Measurements from ENCODE around the gene MYCN. TPM values are rescaled to one million over a fixed set of nuclear protein-coding genes. Genes with fewer than 3 reads are reported as not detected.

Gene MYCN
- total and polyA plus RNA-seq, 2 of the 13 experiments (the other 11 are each of a cell fraction or from before 2014, with no cell fraction given) = not detected

DNA sequence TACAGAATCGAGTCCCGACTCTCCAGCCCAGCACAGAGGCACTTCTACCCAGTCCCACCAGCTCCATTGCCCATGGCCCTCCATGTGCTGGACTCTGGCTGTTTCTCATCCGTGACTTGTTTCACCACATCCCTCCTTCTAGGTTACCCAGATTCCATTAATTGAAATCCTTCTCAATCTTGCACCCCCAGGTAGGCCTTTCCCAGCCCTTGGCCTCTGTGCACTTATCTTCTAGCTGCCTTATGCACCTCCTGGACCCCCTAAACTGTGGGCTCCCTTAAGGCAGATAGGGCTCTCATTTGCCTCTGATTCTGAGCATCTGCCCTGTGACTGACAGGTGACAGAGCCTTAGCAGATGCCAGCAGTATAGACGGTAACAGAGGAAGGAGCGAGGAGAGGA is 9.2 kb downstream of the MYCN start:
- H3K4me2 ChIP-seq (ENCODE audit: low read depth, low read length) = no peak overlapping the region

DNA sequence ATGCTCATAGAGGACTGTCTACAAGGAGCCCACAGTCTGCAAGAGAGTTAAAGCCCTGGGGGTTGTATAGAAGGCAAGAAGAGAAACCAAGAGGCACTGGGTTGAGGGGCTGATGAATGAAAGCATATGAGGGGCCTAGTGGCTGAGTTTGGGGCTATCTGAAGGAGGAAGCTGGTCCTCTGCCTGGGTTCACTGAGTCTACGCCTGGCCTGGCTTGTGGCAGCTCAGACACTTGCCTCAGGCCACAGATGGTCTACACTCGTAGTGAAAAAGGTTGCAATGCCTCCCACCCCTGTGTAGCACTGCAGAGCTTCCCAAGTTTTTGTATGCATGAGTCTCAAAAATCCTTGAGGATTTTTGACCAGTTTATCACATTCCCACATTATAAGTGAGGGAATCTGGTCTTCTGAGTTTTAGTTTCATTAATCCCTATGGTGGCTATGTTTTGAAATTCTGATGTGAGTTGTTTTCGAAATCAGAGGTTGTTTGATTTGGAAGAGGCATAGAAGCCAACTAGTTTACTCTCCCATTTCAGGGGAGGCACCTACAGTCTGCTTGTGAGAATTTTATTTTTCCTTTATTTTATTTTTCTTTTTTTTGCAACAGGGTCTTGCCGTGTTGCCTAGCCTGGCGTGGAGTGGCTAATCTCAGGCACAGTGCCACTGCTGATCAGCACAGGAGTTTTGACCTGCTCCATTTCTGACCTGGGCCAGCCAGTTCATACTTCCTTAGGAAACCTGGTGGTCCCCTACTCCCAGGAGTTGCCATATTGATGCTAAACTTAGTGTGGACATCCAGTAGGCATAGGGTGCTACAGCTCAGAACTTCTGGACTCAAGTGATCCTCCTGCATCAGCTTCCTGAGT is 10.0 kb downstream of the MYCN start:
- no peak overlapping the region for H3K27ac ChIP-seq (ENCODE audit: extremely low read length, insufficient read depth, low read length)
- no TSS peak for BruUV-seq (replicated peaks)
- in situ Hi-C loops (cut with HindIII; ENCODE audit: extremely low pct_ligation_motif_present, low pct_unique_long_range_greater_than_20kb) = no loop called here
- DNase-seq (ENCODE audit: low spot score) (no peak), ATAC-seq (no peak), FAIRE-seq (no peak)
- no peaks in the 10 kb centered on the region for H3K79me2 ChIP-seq (ENCODE audit: insufficient read depth, low read length)
- no peaks in the 10 kb centered on the region for H3K9me3 ChIP-seq (ENCODE audit: low read length)
- no peaks in the 10 kb centered on the region for H3K36me3 ChIP-seq (replicated peaks in 1 of 2; ENCODE audit: control insufficient read depth in 1 of 2, insufficient read depth in 2 of 2, low read length in 2 of 2)
- no peak overlapping the region for H3K4me2 ChIP-seq (ENCODE audit: low read depth, low read length)
- no peaks in the 10 kb centered on the region for H4K20me1 ChIP-seq (ENCODE audit: insufficient read depth, low read length)
- no peak overlapping the region for H2AFZ ChIP-seq (ENCODE audit: low read length)
- TF ChIP-seq, protein P1, sequence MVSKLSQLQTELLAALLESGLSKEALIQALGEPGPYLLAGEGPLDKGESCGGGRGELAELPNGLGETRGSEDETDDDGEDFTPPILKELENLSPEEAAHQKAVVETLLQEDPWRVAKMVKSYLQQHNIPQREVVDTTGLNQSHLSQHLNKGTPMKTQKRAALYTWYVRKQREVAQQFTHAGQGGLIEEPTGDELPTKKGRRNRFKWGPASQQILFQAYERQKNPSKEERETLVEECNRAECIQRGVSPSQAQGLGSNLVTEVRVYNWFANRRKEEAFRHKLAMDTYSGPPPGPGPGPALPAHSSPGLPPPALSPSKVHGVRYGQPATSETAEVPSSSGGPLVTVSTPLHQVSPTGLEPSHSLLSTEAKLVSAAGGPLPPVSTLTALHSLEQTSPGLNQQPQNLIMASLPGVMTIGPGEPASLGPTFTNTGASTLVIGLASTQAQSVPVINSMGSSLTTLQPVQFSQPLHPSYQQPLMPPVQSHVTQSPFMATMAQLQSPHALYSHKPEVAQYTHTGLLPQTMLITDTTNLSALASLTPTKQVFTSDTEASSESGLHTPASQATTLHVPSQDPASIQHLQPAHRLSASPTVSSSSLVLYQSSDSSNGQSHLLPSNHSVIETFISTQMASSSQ (IDR thresholded peaks at IDR 0.05; ENCODE audit: low read depth) = no peak
- TF ChIP-seq, protein P1 (CRISPR knock-in tag; IDR thresholded peaks at IDR 0.05; ENCODE audit: borderline replicate concordance) = no peak
- no peak for TF ChIP-seq ZFYVE20 (CRISPR knock-in tag; IDR thresholded peaks at IDR 0.05; ENCODE audit: borderline replicate concordance, low read depth)
- TF ChIP-seq, protein P2, sequence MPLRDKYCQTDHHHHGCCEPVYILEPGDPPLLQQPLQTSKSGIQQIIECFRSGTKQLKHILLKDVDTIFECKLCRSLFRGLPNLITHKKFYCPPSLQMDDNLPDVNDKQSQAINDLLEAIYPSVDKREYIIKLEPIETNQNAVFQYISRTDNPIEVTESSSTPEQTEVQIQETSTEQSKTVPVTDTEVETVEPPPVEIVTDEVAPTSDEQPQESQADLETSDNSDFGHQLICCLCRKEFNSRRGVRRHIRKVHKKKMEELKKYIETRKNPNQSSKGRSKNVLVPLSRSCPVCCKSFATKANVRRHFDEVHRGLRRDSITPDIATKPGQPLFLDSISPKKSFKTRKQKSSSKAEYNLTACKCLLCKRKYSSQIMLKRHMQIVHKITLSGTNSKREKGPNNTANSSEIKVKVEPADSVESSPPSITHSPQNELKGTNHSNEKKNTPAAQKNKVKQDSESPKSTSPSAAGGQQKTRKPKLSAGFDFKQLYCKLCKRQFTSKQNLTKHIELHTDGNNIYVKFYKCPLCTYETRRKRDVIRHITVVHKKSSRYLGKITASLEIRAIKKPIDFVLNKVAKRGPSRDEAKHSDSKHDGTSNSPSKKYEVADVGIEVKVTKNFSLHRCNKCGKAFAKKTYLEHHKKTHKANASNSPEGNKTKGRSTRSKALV (CRISPR knock-in tag; IDR thresholded peaks at IDR 0.05) = no peak
- no peak overlapping the region for H3K9ac ChIP-seq (ENCODE audit: insufficient read depth, low read depth, low read length)
- peaks cover 0 to 16% of the 10 kb centered on the region in 2 experiments; a peak in 2 of 5 replicates for H3K27me3 ChIP-seq (ENCODE audit: control insufficient read depth in 1 of 2, insufficient read depth in 2 of 2, low read length in 2 of 2)
- intact Hi-C loops (cut with micrococcal nuclease; ENCODE audit: unreplicated experiment) = no loop called here
- H3K4me1 ChIP-seq (ENCODE audit: insufficient read depth, low read length) = no peaks in the 10 kb centered on the region
- no peak overlapping the region for H3K4me3 ChIP-seq (replicated peaks in 1 of 3; ENCODE audit: insufficient read depth in 1 of 3, low read depth in 2 of 3, low read length in 3 of 3)
- WGBS (ENCODE audit: low lambda C conversion rate) = 5% methylated on average over 5 of the region's 5 CpGs
- ChIA-PET CTCF (ENCODE audit: low intra/inter-chr PET ratio, low total read pairs) (no interaction called here), POLR2A (no interaction called here)

More for the DNA sequence above, 9.2 kb downstream of the MYCN start:
- in situ Hi-C loops (cut with HindIII; ENCODE audit: extremely low pct_ligation_motif_present, low pct_unique_long_range_greater_than_20kb) = loop anchor here (10.0 kb wide), 1 partner anchor 535 kb away; no protein-coding TSS in a partner anchor
- no peak for FAIRE-seq
- WGBS (ENCODE audit: low lambda C conversion rate) = 27% methylated on average over 5 of the region's 5 CpGs
- CTCF ChIA-PET (ENCODE audit: low intra/inter-chr PET ratio, low total read pairs) = no interaction called here
- intact Hi-C loops (cut with micrococcal nuclease; ENCODE audit: unreplicated experiment) = no loop called here
- Histone ChIP-seq H3K27me3 (ENCODE audit: control insufficient read depth in 1 of 2, insufficient read depth in 2 of 2, low read length in 2 of 2) (peaks cover 0 to 15% of the 10 kb centered on the region in 2 experiments; a peak in 2 of 5 replicates), H4K20me1 (ENCODE audit: insufficient read depth, low read length) (no peaks in the 10 kb centered on the region), H2AFZ (ENCODE audit: low read length) (no peak overlapping the region), H3K4me1 (ENCODE audit: insufficient read depth, low read length) (no peaks in the 10 kb centered on the region), H3K4me3 (replicated peaks in 1 of 3; ENCODE audit: insufficient read depth in 1 of 3, low read depth in 2 of 3, low read length in 3 of 3) (no peak overlapping the region), H3K9ac (ENCODE audit: insufficient read depth, low read depth, low read length) (no peak overlapping the region), H3K36me3 (replicated peaks in 1 of 2; ENCODE audit: control insufficient read depth in 1 of 2, insufficient read depth in 2 of 2, low read length in 2 of 2) (no peaks in the 10 kb centered on the region), H3K27ac (ENCODE audit: extremely low read length, insufficient read depth, low read length) (no peak overlapping the region), H3K79me2 (ENCODE audit: insufficient read depth, low read length) (no peaks in the 10 kb centered on the region), H3K9me3 (ENCODE audit: low read length) (no peaks in the 10 kb centered on the region)
- BruUV-seq (replicated peaks) = no TSS peak
- POLR2A ChIA-PET = no interaction called here
- ATAC-seq = no peak
- no peak for TF ChIP-seq TSC22D2 (CRISPR knock-in tag; IDR thresholded peaks at IDR 0.05; ENCODE audit: borderline replicate concordance)
- TF ChIP-seq, protein P3, sequence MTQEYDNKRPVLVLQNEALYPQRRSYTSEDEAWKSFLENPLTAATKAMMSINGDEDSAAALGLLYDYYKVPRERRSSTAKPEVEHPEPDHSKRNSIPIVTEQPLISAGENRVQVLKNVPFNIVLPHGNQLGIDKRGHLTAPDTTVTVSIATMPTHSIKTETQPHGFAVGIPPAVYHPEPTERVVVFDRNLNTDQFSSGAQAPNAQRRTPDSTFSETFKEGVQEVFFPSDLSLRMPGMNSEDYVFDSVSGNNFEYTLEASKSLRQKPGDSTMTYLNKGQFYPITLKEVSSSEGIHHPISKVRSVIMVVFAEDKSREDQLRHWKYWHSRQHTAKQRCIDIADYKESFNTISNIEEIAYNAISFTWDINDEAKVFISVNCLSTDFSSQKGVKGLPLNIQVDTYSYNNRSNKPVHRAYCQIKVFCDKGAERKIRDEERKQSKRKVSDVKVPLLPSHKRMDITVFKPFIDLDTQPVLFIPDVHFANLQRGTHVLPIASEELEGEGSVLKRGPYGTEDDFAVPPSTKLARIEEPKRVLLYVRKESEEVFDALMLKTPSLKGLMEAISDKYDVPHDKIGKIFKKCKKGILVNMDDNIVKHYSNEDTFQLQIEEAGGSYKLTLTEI (CRISPR knock-in tag; conservative IDR thresholded peaks at IDR 0.05) = no peak
- no peak for DNase-seq (ENCODE audit: low spot score)

Data from HepG2 (cell line).